Mucosa of descending colon (tissue), 3 donors: ENCODE measurements around the gene SNX19. TPM values are rescaled to one million over a fixed set of nuclear protein-coding genes. Genes with fewer than 3 reads are reported as not detected.

Experiments
- ATAC-seq: fragments of 200-7000 bp; cut with Tn5 transposase; one replicate; pipeline ENCODE4 v1.9.1; 2020; ENCODE audit warnings: mild to moderate bottlenecking, moderate library complexity
- DNase-seq, 3 donors: peaks; one replicate each; pipeline ENCODE4 v3.0.0-alpha.2; 2020
- H3K36me3 ChIP-seq: fragments of 200-600 bp; one replicate; pipeline ENCODE4 v1.8.0; 2021; ENCODE audit warnings: low read depth, mild to moderate bottlenecking
- H3K4me1 ChIP-seq: fragments of 200-600 bp; one replicate; pipeline ENCODE4 v1.8.0; 2021; ENCODE audit warnings: low read depth, mild to moderate bottlenecking
- H3K4me3 ChIP-seq: fragments of 200-600 bp; one replicate; pipeline ENCODE4 v1.8.0; 2021; ENCODE audit warnings: mild to moderate bottlenecking
- H3K9me3 ChIP-seq: fragments of 200-600 bp; one replicate; pipeline ENCODE4 v1.8.0; 2021; ENCODE audit warnings: mild to moderate bottlenecking
- CTCF ChIP-seq: fragments of 200-600 bp; IDR thresholded peaks from one replicate; pipeline ENCODE4 v1.8.0; 2022; ENCODE audit warnings: antibody characterized with exemption, mild to moderate bottlenecking
- intact Hi-C, 2 donors: fragments of 100-400 bp; cut with DNase I in 1 of 2; cut with micrococcal nuclease in 1 of 2; formaldehyde crosslinking; loops; one replicate each; pipeline versions ENCODE4 v1.11.0 to v1.11.1; 2022; cut with DNase I, micrococcal nuclease
- total RNA-seq, 3 donors: library from RNA; stranded (reverse); fragmentation: NEBNext Ultra II Directional in 2 of 3; extraction: Animal tissue kit (Norgen Biotek cat#: 25700) in 2 of 3; gene quantifications; one replicate each; pipeline versions ENCODE4 v1.2.1 to v1.2.4, GENCODE V29; 2021 to 2023
- donor health status: DM: no; HTN: no; CAD: no; lungs with moderate emphysema.
- donor health status: DM: no; HTN: no; CAD: no.
- donor health status: DM: no; HTN: yes; CAD: no.

SNX19 gene
- total RNA-seq, 3 donors from 2014 or later: 53.1 to 87.5 (median 76.7) TPM

- ATAC-seq: no peak
- no peak overlapping the region for H3K4me3 ChIP-seq
- no peaks in the 10 kb centered on the region for H3K4me1 ChIP-seq
- intact Hi-C loops: no loop called here
- no peaks in the 10 kb centered on the region for H3K9me3 ChIP-seq
- no peak for DNase-seq
- no peaks in the 10 kb centered on the region for H3K36me3 ChIP-seq
- TF ChIP-seq CTCF: no peak
Measured at GRCh38 chr11:130872102-130872501, 44.2 kb downstream of the SNX19 start.

GRCh38 chr11:130871616-130872015, 44.7 kb downstream of the SNX19 start:
- intact Hi-C loops: no loop called here
- H3K9me3 ChIP-seq: no peaks in the 10 kb centered on the region
- ATAC-seq: no peak
- H3K4me3 ChIP-seq: no peak overlapping the region
- no peaks in the 10 kb centered on the region for H3K4me1 ChIP-seq
- H3K36me3 ChIP-seq: no peaks in the 10 kb centered on the region
- no peak for TF ChIP-seq CTCF
- no peak for DNase-seq

GRCh38 chr11:130868721-130869390, 47.4 kb downstream of the SNX19 start:
- Histone ChIP-seq H3K4me3 (no peak overlapping the region), H3K9me3 (no peaks in the 10 kb centered on the region), H3K4me1 (no peaks in the 10 kb centered on the region), H3K36me3 (no peaks in the 10 kb centered on the region)
- no peak for TF ChIP-seq CTCF
- ATAC-seq (no peak), DNase-seq (no peak)
- intact Hi-C loops: loop anchor here (10.0 kb wide), 1 partner anchor 654 kb away; no protein-coding TSS in a partner anchor

- H3K36me3 ChIP-seq: no peaks in the 10 kb centered on the region
- DNase-seq (no peak), ATAC-seq (no peak)
- intact Hi-C loops: loop anchor here (10.0 kb wide), 1 partner anchor 653 kb away; no protein-coding TSS in a partner anchor
- no peak overlapping the region for H3K4me3 ChIP-seq
- H3K9me3 ChIP-seq: no peaks in the 10 kb centered on the region
- no peak for TF ChIP-seq CTCF
- no peaks in the 10 kb centered on the region for H3K4me1 ChIP-seq
Measured at GRCh38 chr11:130868086-130868710, 48.1 kb downstream of the SNX19 start.

GRCh38 chr11:130866831-130867230, 49.4 kb downstream of the SNX19 start:
- H3K4me3 ChIP-seq: no peak overlapping the region
- ATAC-seq (no peak), DNase-seq (no peak)
- H3K4me1 ChIP-seq: no peaks in the 10 kb centered on the region
- TF ChIP-seq CTCF: no peak
- H3K36me3 ChIP-seq: no peaks in the 10 kb centered on the region
- no peaks in the 10 kb centered on the region for H3K9me3 ChIP-seq
- intact Hi-C loops: loop anchor here (10.0 kb wide), 1 partner anchor 652 kb away; no protein-coding TSS in a partner anchor
